HG03439 (cell line): ENCODE results near the gene TIGIT.
A peak's percentile ranks its signal among the peaks of the same experiment; 100 is the strongest.

Experiments
- ATAC-seq: cut with Tn5 transposase; IDR thresholded peaks from one replicate; pipeline ENCODE4 v1.9.1; 2021; ENCODE audit warnings: mild to moderate bottlenecking, moderate library complexity; ENCODE audit not compliant: unreplicated experiment

The TIGIT gene

DNA sequence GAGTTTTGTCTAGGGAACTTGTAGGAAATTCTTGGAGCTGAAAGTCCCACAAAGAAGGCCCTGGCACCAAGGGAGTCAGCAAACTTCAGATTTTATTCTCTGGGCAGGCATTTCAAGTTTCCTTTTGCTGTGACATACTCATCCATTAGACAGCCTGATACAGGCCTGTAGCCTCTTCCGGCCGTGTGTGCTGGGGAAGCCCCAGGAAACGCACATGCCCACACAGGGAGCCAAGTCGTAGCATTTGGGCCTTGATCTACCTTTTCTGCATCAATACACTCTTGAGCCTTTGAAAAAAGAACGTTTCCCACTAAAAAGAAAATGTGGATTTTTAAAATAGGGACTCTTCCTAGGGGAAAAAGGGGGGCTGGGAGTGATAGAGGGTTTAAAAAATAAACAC lies 15.0 kb downstream of the TIGIT start:
- peak; percentile 82 for ATAC-seq

DNA sequence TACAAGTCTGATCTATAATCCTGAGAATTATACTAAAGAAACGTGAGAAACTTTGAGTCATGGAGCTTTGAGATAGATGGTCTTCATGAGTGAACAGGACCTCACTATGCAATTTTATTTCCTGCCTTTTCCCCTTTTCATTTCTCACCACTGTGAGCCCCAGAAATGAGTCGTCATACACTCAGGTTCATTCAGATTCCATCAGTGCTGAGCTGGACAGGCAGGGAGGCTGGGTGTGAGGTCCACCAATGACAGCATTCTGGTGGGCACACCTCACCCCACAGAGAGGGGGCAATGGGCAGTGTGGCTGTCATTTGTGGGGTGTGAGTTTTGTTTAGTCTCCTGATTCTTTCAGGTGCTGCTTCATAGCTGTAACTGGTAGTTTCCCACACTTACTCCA lies 16.9 kb downstream of the TIGIT start:
- no peak for ATAC-seq

- ATAC-seq, result no peak
Observed at GRCh38 chr3:114313426-114313825, 19.6 kb downstream of the TIGIT start.

GRCh38 chr3:114314282-114314681 lies 20.5 kb downstream of the TIGIT start:
- ATAC-seq, result no peak

- ATAC-seq, result no peak
Observed at GRCh38 chr3:114318295-114318694, 24.5 kb downstream of the TIGIT start.

GRCh38 chr3:114319453-114319852 lies 25.6 kb downstream of the TIGIT start:
- ATAC-seq, result no peak

DNA sequence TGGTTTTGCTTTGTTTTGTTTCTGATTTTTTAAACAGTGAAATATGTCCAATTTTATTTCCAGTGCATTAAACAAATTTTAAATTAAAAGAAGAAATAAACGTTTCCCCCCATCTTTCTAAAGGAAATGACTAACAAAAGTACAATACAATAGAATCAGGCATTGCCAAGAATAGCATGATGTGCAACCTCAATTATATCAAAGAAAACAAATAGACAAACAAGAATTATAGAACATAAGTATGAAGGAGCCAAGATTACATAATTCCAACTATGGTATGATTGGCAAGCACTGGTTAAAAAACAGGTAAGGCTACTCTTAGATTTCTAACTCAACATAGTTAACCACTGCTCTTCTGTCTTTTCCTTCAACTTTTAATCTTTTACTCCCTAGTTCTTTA lies 26.4 kb downstream of the TIGIT start:
- no peak for ATAC-seq

GRCh38 chr3:114323546-114324254 lies 29.9 kb downstream of the TIGIT start:
- ATAC-seq, result no peak

DNA sequence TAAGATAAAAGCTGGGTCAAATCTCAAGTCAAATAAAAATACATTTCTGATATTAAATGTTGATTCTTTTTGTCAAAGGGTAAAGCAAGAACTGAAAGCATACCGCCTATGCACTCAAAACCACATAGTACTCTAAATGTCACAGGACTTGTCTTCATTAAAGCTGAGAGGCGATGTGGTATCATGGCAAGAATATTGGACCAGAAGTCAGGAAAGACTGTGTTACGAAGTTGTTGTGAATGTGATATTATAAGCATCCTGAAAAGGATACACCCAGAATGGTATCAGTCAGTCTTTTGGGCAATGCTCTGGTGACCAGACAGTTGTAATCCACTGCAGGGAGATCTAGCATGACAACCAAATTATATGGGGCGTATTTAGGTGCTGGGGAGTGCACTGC lies 33.8 kb downstream of the TIGIT start:
- ATAC-seq, result no peak

- ATAC-seq, result no peak
Observed at GRCh38 chr3:114328345-114328744, 34.5 kb downstream of the TIGIT start.

DNA sequence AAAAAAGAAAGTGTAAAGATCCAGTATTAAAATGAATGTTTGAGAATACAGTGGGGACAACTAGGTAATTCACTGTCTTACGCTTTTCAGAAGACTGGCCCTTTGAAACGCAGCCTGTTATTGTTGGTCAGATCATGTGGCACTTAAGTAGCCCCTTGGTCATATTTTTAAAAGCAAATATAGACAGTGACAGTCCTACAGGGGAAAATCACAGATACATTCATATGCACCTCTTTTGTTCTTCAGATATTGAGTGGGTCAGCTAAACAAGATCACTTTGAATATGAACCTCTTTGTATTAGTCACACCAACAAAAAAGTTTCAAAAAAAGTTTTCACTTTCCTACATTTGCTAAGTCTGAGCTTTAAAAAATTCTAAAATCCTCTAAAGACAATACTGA lies 36.0 kb downstream of the TIGIT start:
- ATAC-seq, result peak; percentile 62

- no peak for ATAC-seq
Observed at GRCh38 chr3:114331007-114331406, 37.2 kb downstream of the TIGIT start.

- ATAC-seq, result no peak
Observed at GRCh38 chr3:114331710-114332109, 37.9 kb downstream of the TIGIT start.

DNA sequence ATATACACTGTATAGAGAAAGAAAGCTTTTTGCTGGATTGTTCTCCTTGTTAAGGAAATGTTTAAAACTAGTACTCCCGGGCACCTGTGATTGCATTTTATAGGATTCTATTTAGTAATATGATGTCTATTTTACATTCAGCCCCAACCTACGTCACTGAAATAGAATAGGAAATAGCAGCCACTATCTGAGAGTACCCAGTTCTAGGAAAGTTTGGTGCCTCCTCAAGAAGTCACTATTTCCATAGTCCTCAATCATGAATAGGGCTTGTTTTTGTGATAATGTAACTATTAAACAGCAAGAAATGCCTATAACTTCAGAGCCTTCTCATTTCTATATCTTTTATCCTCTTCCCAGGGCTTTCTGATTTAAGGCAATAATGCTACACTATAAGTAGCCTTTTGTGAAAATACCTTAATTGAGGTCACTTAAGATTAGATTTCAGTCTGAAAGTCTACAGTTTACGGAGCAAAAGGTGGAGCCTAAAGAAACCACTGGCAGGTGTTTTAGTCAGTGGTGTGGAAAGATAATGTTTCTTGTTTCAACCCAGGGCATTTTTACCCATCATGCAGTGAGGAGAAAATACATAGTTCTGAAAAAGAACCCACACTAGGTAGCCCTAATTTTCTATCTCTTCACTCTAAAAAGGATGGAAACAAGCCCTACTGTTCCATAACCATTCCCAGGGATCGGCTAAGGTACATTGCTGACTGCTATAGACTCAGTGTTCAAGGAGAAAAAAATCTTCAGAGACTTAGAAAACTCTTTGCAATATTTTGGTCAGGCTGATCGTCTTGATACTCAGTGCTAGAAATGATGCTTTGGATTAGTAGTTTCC lies 38.7 kb downstream of the TIGIT start:
- no peak for ATAC-seq

- ATAC-seq, result no peak
Observed at GRCh38 chr3:114333180-114333922, 39.5 kb downstream of the TIGIT start.

DNA sequence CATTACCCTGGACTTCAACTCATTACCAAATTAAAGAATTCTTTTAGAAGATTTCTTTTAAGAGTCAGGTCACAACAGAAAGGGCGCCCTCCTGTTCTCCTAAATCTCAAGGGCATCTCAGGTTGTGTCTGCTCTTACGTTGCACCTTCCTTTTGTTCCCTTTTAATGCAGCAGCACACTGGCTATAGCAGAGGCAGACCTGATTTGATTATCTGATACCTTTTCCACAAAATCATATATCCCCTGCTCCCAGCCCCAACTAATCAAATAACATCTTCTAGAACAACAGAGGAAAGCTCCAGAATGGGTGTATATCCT lies 40.1 kb downstream of the TIGIT start:
- ATAC-seq, result no peak

DNA sequence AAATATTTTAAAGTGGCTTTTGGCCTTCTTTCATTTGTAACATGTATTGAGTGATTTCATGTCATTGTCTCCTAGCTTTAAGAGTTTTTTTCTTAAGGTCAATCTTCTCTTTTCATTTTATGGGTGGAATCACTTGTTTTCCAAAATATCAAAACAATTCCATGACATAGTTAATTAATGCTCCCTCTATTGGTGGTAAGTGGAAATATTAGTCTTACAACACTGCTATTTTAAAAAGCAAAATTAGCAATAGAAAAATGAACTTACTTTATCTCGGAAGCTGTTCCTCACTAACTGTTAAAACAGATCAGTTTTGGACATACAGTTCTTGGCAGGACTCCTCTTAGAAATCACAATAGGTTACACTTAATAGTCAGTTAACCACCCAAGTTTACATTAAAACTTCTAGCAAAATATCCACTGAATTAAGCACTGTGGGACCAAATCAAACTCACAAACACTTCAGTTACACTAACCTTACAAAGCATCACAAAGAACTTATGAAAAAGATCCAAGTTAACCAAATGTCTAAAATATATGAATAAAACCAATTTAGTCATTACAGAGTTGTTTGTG lies 42.4 kb downstream of the TIGIT start:
- no peak for ATAC-seq

DNA sequence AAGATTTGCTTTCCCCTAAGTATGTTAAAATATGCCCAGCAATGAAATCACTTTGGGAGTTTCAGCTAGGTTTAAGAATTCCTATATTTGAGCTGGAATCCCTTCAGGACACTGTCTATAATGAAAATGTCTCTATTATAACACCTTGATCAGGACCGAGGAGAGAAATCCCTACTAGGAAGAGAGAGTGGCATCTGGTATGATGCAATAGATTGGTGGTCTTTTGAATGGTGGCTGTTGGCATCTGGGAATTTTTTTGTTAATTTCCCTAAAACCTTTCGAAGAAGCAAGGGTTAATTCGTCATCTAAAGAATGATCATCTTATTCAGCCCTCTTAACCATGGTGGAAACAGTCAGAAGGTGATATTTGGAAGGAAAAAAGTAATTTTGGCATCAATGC lies 43.0 kb downstream of the TIGIT start:
- ATAC-seq, result no peak

DNA sequence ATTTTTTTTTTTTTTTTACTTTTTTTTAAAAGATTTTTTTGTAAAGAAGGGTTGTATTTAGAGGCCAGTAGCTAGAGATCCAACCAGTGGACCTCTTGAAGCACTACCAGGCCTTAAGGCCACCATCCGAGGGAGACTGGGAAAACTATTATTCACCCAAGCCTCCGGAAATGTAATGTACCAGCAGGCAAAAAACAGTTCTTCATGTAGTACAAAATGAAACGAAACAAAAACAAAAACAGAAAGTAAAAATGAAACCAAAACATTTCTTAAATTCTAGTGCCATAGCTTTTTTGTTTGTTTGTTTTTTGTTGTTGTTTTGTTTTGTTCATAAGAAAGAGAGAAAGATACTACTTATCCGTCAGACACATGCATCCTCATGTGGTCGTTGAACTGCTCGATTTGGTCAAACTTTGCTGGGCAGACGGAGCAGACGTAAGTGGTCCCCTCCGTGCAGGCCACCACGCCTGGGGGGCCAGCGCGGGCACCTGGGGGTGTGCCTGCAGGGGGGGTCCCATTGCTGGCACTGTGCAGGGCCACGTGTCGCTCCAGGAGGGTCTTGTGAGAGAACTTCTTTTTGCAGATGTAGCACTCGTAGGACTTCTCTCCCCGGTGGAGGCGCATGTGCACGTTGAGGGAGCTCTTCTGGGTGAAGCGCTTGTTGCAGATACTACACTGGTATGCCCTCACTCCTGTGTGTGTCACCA lies 45.0 kb downstream of the TIGIT start:
- ATAC-seq, result no peak

GRCh38 chr3:114344492-114344891 lies 50.7 kb downstream of the TIGIT start:
- ATAC-seq, result no peak

DNA sequence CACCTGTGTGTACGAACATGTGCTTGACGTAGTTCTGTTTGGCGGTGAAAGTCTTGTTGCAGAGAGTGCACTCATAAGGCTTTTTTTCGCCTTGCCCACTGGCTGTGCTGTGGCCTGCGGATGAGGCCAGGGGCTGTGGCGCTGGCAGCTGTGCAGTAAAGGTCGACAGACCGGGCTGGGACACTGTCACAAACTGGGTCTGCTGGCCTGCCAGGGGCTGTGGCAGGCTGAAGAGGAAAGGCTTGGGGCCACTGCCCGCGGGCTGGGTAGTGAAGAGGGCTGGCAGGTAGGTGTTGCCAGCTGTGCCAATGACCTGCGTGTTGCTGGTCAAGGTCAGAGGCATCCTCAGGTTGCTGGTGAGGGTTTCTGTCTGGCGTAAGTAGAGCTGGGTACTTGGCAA lies 56.4 kb downstream of the TIGIT start:
- no peak for ATAC-seq
